ENCODE results near the gene HMGCLL1. TPM values are rescaled to one million over a fixed set of nuclear protein-coding genes. Genes with fewer than 3 reads are reported as not detected.
A peak's percentile ranks its signal among the peaks of the same experiment; 100 is the strongest.

The HMGCLL1 gene
- polyA plus RNA-seq, 5 donors, result 6.7 to 13.4 (median 9.9) TPM

DNA sequence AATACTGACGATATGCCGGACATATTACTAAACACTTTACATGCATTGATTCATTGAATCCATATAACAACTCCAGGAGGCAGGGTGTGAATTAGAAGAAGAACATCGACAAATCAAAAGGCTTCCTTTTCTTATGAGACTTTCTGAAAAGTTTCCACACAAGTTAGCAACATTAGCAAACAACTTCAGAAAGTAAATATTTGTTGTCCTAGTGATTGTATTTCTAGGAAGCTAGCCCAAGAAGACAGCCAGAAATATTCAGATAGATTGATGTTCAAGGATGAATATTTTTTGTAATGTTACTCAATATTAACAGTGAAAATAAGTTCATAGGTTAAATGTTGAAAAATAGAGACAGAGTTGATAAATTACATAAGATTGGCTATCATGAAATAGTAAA is 131.1 kb downstream of the HMGCLL1 start:
- no peak for DNase-seq

DNA sequence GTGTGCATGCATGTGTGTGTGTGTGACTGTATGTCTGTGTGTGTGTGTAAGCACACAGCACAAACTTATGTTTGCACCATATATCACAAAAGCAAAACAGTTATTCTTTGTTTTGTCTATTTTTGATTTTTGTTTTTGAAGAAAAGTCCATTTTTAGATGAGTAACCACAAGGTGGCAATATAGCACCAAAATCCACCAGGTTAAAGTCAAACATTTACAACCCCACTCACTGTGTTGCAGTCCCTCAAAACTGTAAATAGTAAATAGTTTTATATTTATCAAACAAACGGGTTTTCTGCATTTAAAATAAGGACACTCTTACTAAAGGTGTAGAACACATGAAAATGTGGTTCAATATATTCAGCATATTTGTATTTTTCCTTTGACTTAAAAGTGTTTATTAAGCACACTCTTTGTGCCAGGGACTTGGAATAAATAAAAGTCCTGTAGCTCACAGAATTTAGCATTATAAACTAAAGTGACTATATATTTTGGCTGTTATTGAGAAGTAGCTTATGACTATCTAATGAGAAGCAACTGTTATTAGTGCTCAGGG is 133.3 kb downstream of the HMGCLL1 start:
- DNase-seq, result peak; percentile 52 to 61

DNA sequence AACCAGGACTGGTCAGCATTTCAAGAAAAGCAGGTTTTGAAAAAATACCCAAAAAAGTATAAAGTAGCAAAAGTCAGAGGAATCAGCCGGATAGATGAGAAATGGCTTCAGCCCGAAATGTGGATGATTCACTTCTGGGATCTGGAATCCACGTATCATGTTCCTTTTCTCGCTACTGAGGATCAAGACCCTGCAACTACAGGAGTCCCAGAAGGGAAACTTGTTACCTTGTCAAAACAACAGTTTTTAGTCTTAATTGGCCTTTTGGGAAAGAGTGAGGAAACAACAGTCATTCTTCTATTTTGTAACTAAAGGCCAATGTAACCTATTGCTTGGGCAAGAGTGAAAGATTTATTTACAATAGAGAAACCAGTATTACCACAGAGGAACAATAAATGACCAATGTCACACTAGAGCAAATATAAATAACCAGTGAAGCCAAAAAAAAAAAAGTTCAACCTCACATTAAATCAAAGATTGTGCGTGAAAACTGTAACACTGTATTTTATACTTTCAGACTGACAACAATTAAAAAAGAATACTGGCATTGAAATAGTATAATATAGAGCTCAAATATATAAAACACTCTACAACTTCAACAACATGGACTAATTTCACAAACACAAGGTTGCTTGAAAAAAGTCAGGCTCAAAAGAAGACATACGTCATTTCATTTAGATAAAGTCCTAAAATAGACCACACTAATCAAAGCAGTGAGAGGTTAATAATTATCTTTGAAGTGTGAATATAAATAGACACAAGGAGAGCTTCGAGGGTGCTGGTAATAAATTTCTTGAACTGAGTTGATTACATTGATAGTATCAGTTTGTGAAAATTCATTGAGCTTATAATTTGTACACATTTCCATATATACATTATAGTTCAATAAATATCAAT is 135.5 kb downstream of the HMGCLL1 start:
- DNase-seq, result no peak

DNA sequence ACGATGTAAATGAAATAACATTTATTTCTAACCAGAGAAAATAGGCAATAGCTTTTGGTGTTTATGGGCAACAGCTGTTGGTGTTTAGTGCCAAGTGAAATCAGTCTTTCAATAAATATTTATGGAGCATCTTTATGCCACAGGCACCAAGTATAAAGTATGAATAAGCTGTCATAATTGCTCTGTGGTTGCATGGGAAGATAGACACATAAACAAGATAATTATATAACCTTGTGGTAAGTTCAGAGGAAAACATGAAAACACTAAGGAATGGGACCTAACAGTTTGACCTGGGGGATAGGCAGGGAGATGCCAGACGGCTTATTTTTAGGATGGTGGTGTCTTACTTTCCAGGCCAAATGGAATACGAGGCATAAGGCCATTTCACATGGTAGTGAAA is 140.8 kb downstream of the HMGCLL1 start:
- no peak for DNase-seq

DNA sequence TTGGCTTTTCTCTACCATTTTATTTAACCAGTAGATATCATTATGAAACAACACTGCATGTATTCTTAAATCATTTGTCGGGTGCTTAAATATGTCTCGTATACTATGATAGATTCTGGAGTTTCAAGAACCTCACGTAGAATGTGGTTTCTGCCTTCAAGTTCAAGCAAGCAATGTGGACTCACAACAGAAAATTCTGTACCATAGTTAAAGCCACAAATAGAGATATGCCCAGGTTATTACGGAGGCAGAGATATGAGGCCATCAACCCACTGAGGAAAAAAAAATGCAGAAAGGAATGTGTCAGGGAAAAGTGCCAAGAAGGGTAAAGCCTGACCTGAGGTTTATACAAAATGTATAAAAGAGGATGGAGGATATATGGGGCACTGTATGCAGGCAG is 141.9 kb downstream of the HMGCLL1 start:
- no peak for DNase-seq

DNA sequence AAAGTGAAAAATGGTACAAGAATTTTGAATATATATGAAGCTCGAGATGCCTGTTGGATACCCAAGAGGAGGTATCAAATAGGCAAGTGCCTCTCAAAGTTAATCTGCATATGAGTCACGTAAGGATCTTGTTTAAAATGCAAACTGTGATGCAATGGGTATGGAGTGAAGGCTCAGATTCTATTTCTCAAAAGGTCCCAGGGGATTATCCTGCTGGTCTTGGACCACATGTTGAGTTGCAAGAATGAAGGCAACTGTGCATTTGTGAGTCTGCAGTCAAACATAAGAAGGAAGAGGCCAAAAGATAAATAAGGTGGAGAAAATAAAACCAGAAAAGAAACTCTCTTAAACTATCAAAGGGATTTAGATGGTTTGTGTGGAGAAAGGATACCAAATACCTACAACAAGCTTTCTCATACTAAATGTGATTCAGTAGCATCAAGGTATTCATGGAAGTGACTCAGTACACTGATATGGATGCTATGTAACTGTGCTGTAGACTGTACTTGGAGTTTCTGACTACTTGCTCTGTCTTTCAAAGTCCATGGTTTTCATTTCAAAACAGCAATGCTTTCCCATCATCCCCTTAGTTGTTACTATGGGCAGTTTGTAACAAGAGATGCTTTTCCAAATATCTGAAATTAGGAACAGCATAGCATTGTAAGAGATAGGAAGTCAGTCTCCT is 145.4 kb downstream of the HMGCLL1 start:
- DNase-seq, result no peak

DNA sequence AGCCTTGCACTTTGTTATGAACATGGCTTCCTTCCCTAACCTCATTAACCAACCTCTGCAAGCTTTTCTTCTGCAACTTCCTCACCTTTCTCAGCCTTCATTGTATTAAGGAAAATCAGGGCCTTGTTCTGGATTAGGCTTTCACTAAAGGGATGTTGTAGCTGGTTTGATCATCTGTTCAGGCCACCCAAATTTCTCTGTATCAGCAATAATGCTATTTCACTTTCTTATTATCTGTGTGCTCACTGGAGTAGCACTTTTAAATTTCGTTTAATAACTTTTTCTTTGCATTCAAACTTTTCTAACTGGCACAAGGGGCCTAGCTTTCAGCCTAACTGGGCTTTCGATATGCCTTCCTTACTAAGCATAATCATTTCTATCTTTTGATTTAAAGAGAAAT is 155.1 kb downstream of the HMGCLL1 start:
- no peak for DNase-seq

DNA sequence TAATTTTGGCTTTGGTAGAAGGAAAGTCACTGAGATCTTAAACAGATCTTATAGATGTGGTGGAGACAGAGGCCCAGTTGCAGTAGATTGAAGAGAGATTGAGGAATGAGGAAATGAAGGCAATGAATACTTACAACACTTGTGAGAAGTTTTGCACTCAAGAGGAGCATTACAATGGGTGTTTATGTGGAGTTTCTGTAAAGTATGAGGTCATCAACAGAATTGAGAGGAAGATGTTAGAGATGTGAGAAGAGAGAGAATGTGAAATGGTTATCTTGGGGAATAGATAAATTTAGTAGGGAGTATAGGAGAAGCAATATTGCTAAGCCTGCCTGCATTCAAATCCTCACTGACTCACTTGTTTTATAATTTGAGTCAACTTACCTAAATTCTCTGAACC is 168.3 kb downstream of the HMGCLL1 start:
- DNase-seq, result no peak

DNA sequence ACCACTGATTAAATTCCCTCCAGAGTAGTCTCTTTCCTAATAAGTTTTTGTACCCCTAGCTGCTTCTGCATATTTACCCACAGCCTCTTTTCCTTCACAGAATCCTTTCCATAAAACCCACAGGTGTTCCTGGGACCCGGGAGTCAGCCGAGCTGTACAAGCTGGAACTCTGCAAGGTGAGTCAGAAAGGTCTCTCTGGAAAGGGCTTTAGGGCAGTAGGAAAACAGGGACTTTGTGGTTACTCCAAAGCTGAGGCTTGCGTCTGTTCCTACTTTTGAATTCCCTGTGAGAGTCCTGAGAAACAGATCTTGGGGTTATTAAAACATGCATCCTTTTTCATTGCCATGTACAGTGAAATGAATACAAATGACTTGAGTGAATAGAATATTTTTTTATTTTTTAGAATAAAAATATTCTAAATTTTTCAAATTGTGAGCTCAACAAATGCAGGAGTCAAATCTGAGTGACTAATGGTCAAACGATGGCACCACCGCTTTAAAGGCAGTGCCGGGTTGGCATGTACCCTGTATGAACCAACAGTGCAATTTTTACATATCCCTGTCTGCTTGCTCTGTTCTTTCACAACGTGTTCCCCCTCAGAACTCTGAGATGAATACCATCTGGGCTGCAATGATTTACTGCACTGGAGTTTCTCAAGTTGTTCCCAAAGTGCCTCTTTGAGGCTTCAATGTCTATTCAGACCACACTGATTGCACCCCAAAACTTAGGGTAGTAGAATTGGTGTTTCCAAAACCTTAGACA is 173.3 kb downstream of the HMGCLL1 start:
- no peak for DNase-seq

DNA sequence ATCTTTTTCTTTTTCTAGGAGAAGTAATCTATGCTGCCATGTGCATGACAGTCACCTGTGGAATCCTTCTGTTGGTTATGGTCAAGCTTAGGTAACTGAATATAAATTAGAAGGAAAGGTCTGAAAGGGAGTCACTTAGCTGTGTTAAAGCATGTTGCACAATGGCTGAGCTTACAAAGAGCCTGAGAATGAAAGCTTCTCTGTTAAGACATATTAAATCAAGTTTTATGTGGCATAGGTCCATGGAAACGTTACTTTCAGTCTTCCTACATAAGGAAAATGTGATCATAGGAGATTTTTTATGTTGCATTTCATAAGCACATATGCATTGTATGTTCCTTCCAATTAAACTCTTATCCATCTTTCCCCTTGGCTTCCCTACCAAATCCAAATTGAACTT is 179.6 kb downstream of the HMGCLL1 start:
- no peak for DNase-seq

DNA sequence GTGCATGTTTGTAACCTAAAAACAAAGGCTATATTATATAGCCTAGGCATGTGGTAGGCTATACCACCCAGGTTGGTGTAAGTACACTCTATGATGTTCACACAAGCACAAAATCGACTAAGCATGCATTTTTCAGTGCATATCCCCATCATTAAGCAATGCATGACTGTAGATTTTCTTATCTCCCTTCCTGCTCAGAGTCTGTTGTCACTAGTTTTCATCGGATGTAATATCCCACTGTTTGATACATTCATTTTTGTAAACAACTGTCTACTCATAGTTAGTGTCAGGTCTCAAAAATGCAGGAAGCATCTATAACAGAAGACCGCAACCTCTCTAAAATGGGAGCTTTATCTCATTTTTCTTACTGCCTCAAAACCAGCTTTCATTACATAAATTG is 181.0 kb downstream of the HMGCLL1 start:
- no peak for DNase-seq

DNA sequence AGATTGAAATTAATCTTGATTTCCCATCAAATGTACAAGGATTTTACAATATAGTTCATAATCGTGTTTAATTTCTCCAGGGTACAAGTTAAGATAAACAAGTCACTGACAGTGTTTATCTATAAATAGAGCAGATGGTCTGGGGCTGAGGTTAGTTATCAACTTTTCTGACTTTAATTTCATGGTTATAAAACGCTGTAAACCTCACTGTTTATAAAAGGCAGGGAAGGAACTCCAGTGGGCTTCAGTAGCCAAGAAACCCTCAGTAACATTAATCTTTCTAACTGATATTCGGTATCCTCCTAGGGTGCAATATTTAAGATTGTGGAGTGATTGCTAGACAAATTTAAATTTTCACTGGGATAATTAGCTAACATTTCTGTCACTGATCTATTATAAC is 183.1 kb downstream of the HMGCLL1 start:
- DNase-seq, result no peak

DNA sequence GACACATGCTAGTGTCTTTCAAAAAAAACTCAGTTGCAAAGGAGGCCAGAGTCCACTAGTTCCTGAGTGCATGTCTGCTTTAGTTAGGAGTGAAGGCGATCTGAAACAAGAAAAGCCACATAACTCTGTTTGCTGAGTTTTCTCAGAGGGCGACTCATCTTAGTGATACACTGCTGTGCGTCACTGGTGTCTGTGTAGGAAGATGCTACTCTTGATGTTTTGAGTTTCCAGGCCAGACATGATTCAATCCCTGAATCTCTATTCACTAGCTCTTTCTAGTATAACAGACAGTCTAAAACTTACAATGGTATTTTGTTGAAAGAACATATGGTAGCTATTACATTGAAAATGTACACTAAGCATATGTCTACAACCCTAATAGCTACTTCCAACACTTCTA is 190.8 kb downstream of the HMGCLL1 start:
- DNase-seq, result no peak

All from right lung (tissue), 5 donors.